Suprapubic skin (tissue), 4 donors: ENCODE data around the gene CDX4. TPM values are rescaled to one million over a fixed set of nuclear protein-coding genes. Genes with fewer than 3 reads are reported as not detected.
"Not testable (repeated sequence)": the region's sequence is repeated elsewhere in the genome, so short reads cannot be mapped to it uniquely, and the experiment has no call there.

Experiments
- DNase-seq, 2 donors: peaks; one replicate each; pipeline ENCODE4 v3.0.0-alpha.2; 2019; ENCODE audit warnings: low spot score in 2 of 2
- H3K27ac ChIP-seq: fragments of 200-600 bp; sonication (generic); one replicate; pipeline ENCODE4 v1.5.1; 2019
- H3K27me3 ChIP-seq: fragments of 200-600 bp; sonication (generic); one replicate; pipeline ENCODE4 v1.5.1; 2019
- H3K36me3 ChIP-seq: fragments of 200-600 bp; sonication (generic); one replicate; pipeline ENCODE4 v1.5.1; 2019
- H3K4me1 ChIP-seq: fragments of 200-600 bp; sonication (generic); one replicate; pipeline ENCODE4 v1.5.1; 2019
- H3K4me3 ChIP-seq: fragments of 200-600 bp; sonication (generic); one replicate; pipeline ENCODE4 v1.5.1; 2019; ENCODE audit warnings: mild to moderate bottlenecking
- H3K9me3 ChIP-seq: fragments of 200-600 bp; sonication (generic); one replicate; pipeline ENCODE4 v1.5.1; 2019
- EP300 ChIP-seq: sonication (generic); formaldehyde crosslinking; IDR thresholded peaks from one replicate; pipeline ENCODE4 v1.6.1; 2017; ENCODE audit warnings: antibody characterized with exemption
- POLR2A ChIP-seq, 2 donors: fragments of 450-650 bp; IDR thresholded peaks; one replicate each; pipeline ENCODE4 v1.6.1; 2017; ENCODE audit warnings: antibody characterized with exemption in 2 of 2, mild to moderate bottlenecking in 2 of 2, moderate library complexity in 2 of 2
- POLR2AphosphoS5 ChIP-seq, 3 donors: sonication (generic); formaldehyde crosslinking; IDR thresholded peaks; one replicate each; pipeline ENCODE4 v1.6.1; 2017; ENCODE audit warnings: antibody characterized with exemption in 3 of 3
- WGBS: methylation state at CpG from one replicate; pipeline ENCODE4 v1.1.5; 2018; 5-methylcytosine and 5-hydroxymethylcytosine counted together
- total RNA-seq, 4 donors: library from RNA; depleted of rRNA; stranded (reverse); fragments of >200 nt; gene quantifications; one replicate each; pipeline ENCODE4 v1.1.0, GENCODE V29; 2016
- TF ChIP-seq, protein P1 (sequence below), 2 donors: fragments of 200-600 bp in 1 of 2; fragments of 450-650 bp in 1 of 2; sonication (generic) in 1 of 2; IDR thresholded peaks; one replicate each; pipeline ENCODE4 v1.5.1; 2016 to 2019; ENCODE audit warnings: antibody characterized with exemption in 2 of 2, mild to moderate bottlenecking in 1 of 2, moderate library complexity in 1 of 2

CDX4 gene
- total RNA-seq, 4 donors from 2014 or later, result 0.38 to 1.1 TPM; not detected in 2

GRCh38 chrX:73478961-73479360 is 32.1 kb downstream of the CDX4 start:
- Histone ChIP-seq H3K36me3 (no peaks in the 10 kb centered on the region), H3K4me3 (no peak overlapping the region), H3K4me1 (no peaks in the 10 kb centered on the region), H3K27me3 (no peaks in the 10 kb centered on the region), H3K9me3 (no peaks in the 10 kb centered on the region), H3K27ac (no peak overlapping the region)
- TF ChIP-seq POLR2A (IDR thresholded peaks at IDR 0.05) (no peak), EP300 (no peak), POLR2AphosphoS5 (IDR thresholded peaks at IDR 0.05) (no peak)
- TF ChIP-seq, protein P1, sequence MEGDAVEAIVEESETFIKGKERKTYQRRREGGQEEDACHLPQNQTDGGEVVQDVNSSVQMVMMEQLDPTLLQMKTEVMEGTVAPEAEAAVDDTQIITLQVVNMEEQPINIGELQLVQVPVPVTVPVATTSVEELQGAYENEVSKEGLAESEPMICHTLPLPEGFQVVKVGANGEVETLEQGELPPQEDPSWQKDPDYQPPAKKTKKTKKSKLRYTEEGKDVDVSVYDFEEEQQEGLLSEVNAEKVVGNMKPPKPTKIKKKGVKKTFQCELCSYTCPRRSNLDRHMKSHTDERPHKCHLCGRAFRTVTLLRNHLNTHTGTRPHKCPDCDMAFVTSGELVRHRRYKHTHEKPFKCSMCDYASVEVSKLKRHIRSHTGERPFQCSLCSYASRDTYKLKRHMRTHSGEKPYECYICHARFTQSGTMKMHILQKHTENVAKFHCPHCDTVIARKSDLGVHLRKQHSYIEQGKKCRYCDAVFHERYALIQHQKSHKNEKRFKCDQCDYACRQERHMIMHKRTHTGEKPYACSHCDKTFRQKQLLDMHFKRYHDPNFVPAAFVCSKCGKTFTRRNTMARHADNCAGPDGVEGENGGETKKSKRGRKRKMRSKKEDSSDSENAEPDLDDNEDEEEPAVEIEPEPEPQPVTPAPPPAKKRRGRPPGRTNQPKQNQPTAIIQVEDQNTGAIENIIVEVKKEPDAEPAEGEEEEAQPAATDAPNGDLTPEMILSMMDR (IDR thresholded peaks at IDR 0.05), result no peak
- 92% methylated on average over 4 of the region's 4 CpGs for WGBS
- no peak for DNase-seq

GRCh38 chrX:73481521-73481920 is 34.7 kb downstream of the CDX4 start:
- 69% methylated on average over 2 of the region's 2 CpGs for WGBS

GRCh38 chrX:73490661-73491060 is 43.8 kb downstream of the CDX4 start:
- no peaks in the 10 kb centered on the region for H3K9me3 ChIP-seq
- no peak for DNase-seq
- 62% methylated on average over 3 of the region's 3 CpGs for WGBS
- no peak overlapping the region for H3K27ac ChIP-seq
- TF ChIP-seq, protein P1 (IDR thresholded peaks at IDR 0.05), result no peak
- TF ChIP-seq POLR2A (IDR thresholded peaks at IDR 0.05) (no peak), EP300 (no peak), POLR2AphosphoS5 (IDR thresholded peaks at IDR 0.05) (no peak)
- H3K36me3 ChIP-seq, result no peaks in the 10 kb centered on the region
- no peaks in the 10 kb centered on the region for H3K4me1 ChIP-seq
- no peak overlapping the region for H3K4me3 ChIP-seq
- H3K27me3 ChIP-seq, result no peaks in the 10 kb centered on the region

More at GRCh38 chrX:73481521-73481920, 34.7 kb downstream of the CDX4 start:
- H3K36me3 ChIP-seq, result no peaks in the 10 kb centered on the region
- H3K4me3 ChIP-seq, result no peak overlapping the region
- no peaks in the 10 kb centered on the region for H3K9me3 ChIP-seq
- H3K27me3 ChIP-seq, result no peaks in the 10 kb centered on the region
- H3K27ac ChIP-seq, result no peak overlapping the region
- TF ChIP-seq POLR2AphosphoS5 (IDR thresholded peaks at IDR 0.05), result no peak
- TF ChIP-seq EP300, result no peak
- TF ChIP-seq POLR2A (IDR thresholded peaks at IDR 0.05), result no peak
- TF ChIP-seq, protein P1 (IDR thresholded peaks at IDR 0.05), result no peak
- H3K4me1 ChIP-seq, result no peaks in the 10 kb centered on the region
- DNase-seq, result no peak

- not testable (repeated sequence) for H3K9me3 ChIP-seq, DNase-seq, H3K27me3 ChIP-seq, H3K4me1 ChIP-seq, H3K4me3 ChIP-seq, H3K36me3 ChIP-seq, H3K27ac ChIP-seq
- WGBS, result 81% methylated on average over 4 of the region's 4 CpGs
These were observed 45.3 kb downstream of the CDX4 start for GRCh38 chrX:73492178-73492577.

Other genes with a start within 250 kb of the CDX4 start
- 1 to 10 TPM; 1.9 to 4.8 (median 3.6) TPM for gene NAP1L2, start 232.2 kb upstream of the CDX4 start, total RNA-seq
- 10 to 100 TPM in 1 of 4 donors, 1 to 10 TPM in 3; 3.8 to 11.9 (median 7.0) TPM for gene CHIC1, start 116.1 kb downstream of the CDX4 start, total RNA-seq